Activated CD8-positive, alpha-beta memory T cell treated with anti-CD3 and anti-CD28 coated beads, Interleukin-2, amount 50 U/mL, for 4 hours (primary cell): ENCODE measurements around the gene S100A12.
"Not testable (repeated sequence)": the region's sequence is repeated elsewhere in the genome, so short reads cannot be mapped to it uniquely, and the experiment has no call there.

Experiments used
- DNase-seq: peaks from one replicate; pipeline ENCODE4 v3.0.0-alpha.2; 2020

The S100A12 gene

GRCh38 chr1:153349363-153350320 is 25.8 kb downstream of the S100A12 start:
- DNase-seq: no peak

- no peak for DNase-seq
Observed at GRCh38 chr1:153348511-153349362, 26.7 kb downstream of the S100A12 start, which contains the start of gene PGLYRP4. Gene PGLYRP4 (minus strand): TSS chr1:153348841. CDS start chr1:153347932, 909 bp downstream.

- no peak for DNase-seq
Observed at GRCh38 chr1:153347856-153348255, 27.6 kb downstream of the S100A12 start.

GRCh38 chr1:153347049-153347448 is 28.4 kb downstream of the S100A12 start:
- not testable (repeated sequence) for DNase-seq

GRCh38 chr1:153346077-153346723 is 29.2 kb downstream of the S100A12 start:
- DNase-seq: no peak

- no peak for DNase-seq
Observed at GRCh38 chr1:153345187-153346076, 30.0 kb downstream of the S100A12 start.

GRCh38 chr1:153344718-153345025 is 30.7 kb downstream of the S100A12 start:
- no peak for DNase-seq

- no peak for DNase-seq
Observed at GRCh38 chr1:153343811-153344717, 31.4 kb downstream of the S100A12 start.

GRCh38 chr1:153343040-153343681 is 32.3 kb downstream of the S100A12 start:
- DNase-seq: no peak

GRCh38 chr1:153342178-153342577 is 33.2 kb downstream of the S100A12 start:
- no peak for DNase-seq

- DNase-seq: no peak
Observed at GRCh38 chr1:153341431-153341934, 33.9 kb downstream of the S100A12 start.

- DNase-seq: no peak
Observed at GRCh38 chr1:153340356-153340755, 35.1 kb downstream of the S100A12 start.

GRCh38 chr1:153339802-153340201 is 35.6 kb downstream of the S100A12 start:
- DNase-seq: no peak

GRCh38 chr1:153337980-153338853 is 37.2 kb downstream of the S100A12 start:
- no peak for DNase-seq

GRCh38 chr1:153336650-153337049 is 38.8 kb downstream of the S100A12 start:
- no peak for DNase-seq

- no peak for DNase-seq
Observed at GRCh38 chr1:153333902-153334301, 41.5 kb downstream of the S100A12 start.

GRCh38 chr1:153324912-153325311 is 50.5 kb downstream of the S100A12 start:
- DNase-seq: no peak
